HG03520 (cell line): ENCODE measurements around the gene GPNMB.

ENCODE experiments used
- ATAC-seq: cut with Tn5 transposase; IDR thresholded peaks from one replicate; pipeline ENCODE4 v1.9.1; 2021; ENCODE audit warnings: mild to moderate bottlenecking, moderate library complexity; ENCODE audit not compliant: unreplicated experiment

The GPNMB gene

GRCh38 chr7:23228412-23228811 is 18.2 kb upstream of the GPNMB start:
- no peak for ATAC-seq

- ATAC-seq, result no peak
Measured at GRCh38 chr7:23230641-23231101, 15.9 kb upstream of the GPNMB start.

GRCh38 chr7:23232966-23233365 is 13.6 kb upstream of the GPNMB start:
- no peak for ATAC-seq

GRCh38 chr7:23234569-23235296 is 11.8 kb upstream of the GPNMB start:
- peak; percentile 95 for ATAC-seq

GRCh38 chr7:23235813-23236221 is 10.8 kb upstream of the GPNMB start:
- no peak for ATAC-seq

GRCh38 chr7:23237000-23237399 is 9.6 kb upstream of the GPNMB start:
- no peak for ATAC-seq

- no peak for ATAC-seq
Measured at GRCh38 chr7:23238983-23239652, 7.5 kb upstream of the GPNMB start.

GRCh38 chr7:23239698-23240097 is 6.9 kb upstream of the GPNMB start:
- ATAC-seq, result no peak

- ATAC-seq, result peak; percentile 46
Measured at GRCh38 chr7:23242321-23242720, 4.3 kb upstream of the GPNMB start.

GRCh38 chr7:23242935-23243334 is 3.6 kb upstream of the GPNMB start:
- no peak for ATAC-seq

- no peak for ATAC-seq
Measured at GRCh38 chr7:23247046-23247602, 549 bp downstream of the GPNMB start.

- no peak for ATAC-seq
Measured at GRCh38 chr7:23247603-23248335, 1.2 kb downstream of the GPNMB start.

- ATAC-seq, result no peak
Measured at GRCh38 chr7:23249486-23249885, 2.9 kb downstream of the GPNMB start.

- no peak for ATAC-seq
Measured at GRCh38 chr7:23254051-23254681, 7.6 kb downstream of the GPNMB start.

- no peak for ATAC-seq
Measured at GRCh38 chr7:23256731-23257130, 10.2 kb downstream of the GPNMB start.

- ATAC-seq, result no peak
Measured at GRCh38 chr7:23260371-23260770, 13.8 kb downstream of the GPNMB start.

GRCh38 chr7:23261843-23262452 is 15.4 kb downstream of the GPNMB start:
- ATAC-seq, result no peak

- ATAC-seq, result no peak
Measured at GRCh38 chr7:23264916-23265458, 18.4 kb downstream of the GPNMB start.

GRCh38 chr7:23266918-23267317 is 20.3 kb downstream of the GPNMB start:
- no peak for ATAC-seq

- no peak for ATAC-seq
Measured at GRCh38 chr7:23267357-23267756, 20.8 kb downstream of the GPNMB start.
